ENCODE data around the gene JPH2.

DNA sequence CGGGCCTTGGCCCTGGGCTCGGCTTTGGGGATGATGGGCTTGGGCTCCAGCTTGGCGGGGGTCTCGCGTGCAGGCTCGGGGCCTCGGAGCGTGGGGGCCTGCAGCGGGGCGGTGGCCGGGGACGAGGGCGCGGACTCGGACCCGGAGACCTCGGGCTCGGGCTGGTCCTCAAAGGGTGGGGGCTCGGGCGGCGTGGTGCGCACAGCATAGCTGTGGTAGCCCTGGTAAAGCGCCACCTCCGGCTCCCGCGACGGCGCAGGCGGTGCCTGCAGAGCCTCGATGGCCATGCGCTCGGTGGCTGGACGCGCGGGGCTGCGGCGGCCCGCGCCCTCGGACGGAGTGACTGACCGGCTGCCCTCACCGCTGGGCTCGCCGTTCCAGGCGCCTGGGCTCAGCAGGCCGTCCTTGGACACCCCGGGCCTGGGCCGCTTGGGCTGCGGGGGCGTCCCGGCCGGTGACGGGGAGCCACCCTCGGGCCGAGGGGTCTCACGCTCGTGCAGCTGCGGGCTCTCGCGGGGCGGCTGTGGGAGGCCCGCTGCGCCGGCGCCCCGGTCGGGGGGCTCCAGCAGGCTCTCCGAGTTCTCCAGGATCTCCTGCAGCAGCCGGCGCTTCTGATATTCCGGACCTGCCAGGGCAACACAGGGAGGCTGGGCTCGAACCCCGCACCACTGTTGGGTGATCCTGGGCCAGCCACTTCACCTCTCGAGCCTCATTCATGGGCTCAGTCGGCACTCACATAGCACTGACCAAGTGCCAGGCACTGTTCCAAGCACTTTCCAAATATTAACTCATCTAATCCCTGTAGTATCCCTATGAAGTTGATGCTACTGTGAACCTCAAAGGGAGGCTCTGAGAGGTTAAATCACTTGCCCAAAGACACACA, 71.0 kb downstream of the JPH2 start:
- TF ChIP-seq, protein P1, sequence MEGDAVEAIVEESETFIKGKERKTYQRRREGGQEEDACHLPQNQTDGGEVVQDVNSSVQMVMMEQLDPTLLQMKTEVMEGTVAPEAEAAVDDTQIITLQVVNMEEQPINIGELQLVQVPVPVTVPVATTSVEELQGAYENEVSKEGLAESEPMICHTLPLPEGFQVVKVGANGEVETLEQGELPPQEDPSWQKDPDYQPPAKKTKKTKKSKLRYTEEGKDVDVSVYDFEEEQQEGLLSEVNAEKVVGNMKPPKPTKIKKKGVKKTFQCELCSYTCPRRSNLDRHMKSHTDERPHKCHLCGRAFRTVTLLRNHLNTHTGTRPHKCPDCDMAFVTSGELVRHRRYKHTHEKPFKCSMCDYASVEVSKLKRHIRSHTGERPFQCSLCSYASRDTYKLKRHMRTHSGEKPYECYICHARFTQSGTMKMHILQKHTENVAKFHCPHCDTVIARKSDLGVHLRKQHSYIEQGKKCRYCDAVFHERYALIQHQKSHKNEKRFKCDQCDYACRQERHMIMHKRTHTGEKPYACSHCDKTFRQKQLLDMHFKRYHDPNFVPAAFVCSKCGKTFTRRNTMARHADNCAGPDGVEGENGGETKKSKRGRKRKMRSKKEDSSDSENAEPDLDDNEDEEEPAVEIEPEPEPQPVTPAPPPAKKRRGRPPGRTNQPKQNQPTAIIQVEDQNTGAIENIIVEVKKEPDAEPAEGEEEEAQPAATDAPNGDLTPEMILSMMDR (IDR thresholded peaks at IDR 0.05): no peak
- TF ChIP-seq POLR2A (IDR thresholded peaks at IDR 0.05) (no peak), POLR2AphosphoS5 (IDR thresholded peaks at IDR 0.05) (no peak)
